ENCODE data around the gene GNL1.
"Not testable (repeated sequence)": the region's sequence is repeated elsewhere in the genome, so short reads cannot be mapped to it uniquely, and the experiment has no call there.

GNL1 gene

DNA sequence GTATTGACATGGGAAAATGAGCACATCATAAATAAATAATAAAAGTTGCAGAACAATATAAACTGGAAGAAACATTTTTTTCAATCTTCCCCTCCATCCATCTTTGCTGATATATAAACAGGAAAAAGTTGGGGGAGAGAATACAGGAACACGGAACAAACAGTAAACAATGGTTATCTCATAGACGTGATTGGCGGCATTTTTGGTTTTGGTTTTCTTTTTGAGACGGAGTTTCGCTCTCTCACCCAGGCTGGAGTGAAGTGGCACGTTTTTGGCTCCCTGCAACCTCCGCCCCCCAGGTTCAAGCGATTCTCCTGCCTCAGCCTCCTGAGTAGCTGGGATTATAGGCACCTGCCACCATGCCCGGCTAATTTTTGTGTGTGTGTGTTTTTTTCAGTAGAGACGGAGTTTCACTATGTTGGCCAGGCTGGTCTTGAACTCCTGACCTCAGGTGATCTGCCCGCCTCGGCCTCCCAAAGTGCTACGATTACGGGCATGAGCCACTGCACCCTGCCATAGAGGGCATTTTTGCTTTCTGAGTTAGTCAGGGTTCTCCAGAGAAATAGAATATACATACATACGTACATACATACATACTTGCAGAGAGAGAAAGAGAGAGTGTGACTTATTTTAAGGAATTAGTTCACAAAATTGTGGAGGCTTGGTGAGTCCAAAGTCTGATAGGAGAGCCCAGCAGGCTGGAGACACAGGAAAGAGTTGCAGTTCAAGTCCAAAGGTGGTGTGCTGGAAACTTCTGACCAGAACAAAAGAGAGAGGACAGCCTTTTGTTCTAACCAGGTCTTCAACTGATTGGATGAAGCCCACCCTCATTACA, 22.6 kb downstream of the GNL1 start:
- ATAC-seq (replicated peaks) (no peak), DNase-seq (no peak)
- Mint-ChIP-seq H3K4me3 (no peak overlapping the region), H3K9me3 (no peaks in the 10 kb centered on the region), H3K27me3 (no peaks in the 10 kb centered on the region), H3K4me1 (peaks cover 26 to 39% of the 10 kb centered on the region in 2 donors), H3K27ac (no peak overlapping the region), H3K36me3 (peaks cover 0 to 4% of the 10 kb centered on the region in 2 donors)

DNA sequence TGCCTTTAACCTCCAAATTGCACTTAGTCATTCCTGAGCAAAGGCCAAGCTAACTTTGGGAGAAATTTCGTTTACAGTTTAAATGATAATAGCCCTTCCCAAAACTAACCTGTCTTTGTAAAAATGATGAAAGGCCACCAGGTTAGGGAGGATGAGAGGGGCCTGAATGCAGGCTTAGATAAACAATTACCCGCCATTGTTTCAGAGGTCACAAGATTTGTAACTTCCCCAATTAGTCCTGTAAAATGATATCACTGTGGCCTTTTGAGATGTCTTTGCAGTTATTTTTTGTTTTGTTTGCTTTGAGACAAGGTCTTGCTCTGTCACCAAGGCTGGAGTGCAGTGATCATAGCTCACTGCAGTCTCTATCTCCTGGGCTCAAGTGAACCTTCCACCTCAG, 26.3 kb downstream of the GNL1 start:
- Mint-ChIP-seq H3K4me3 (no peak overlapping the region), H3K27me3 (no peaks in the 10 kb centered on the region)
- peak in 1 of 2 donors; percentile 4 for ATAC-seq (replicated peaks)

GRCh38 chr6:30529349-30529875, 26.9 kb downstream of the GNL1 start:
- H3K9me3 Mint-ChIP-seq, H3K27me3 Mint-ChIP-seq, H3K36me3 Mint-ChIP-seq: not testable (repeated sequence)
- H3K4me3 Mint-ChIP-seq = peak overlapping the region; percentile 5 to 14
- ATAC-seq (replicated peaks) (peak; percentile 56 to 57), DNase-seq (peak; percentile 52)
- peaks cover 41 to 73% of the 10 kb centered on the region in 2 donors for H3K4me1 Mint-ChIP-seq
- peak overlapping the region; percentile 81 for H3K27ac Mint-ChIP-seq

More for the DNA sequence above, 26.3 kb downstream of the GNL1 start:
- peaks cover 1% of the 10 kb centered on the region in 2 donors for H3K9me3 Mint-ChIP-seq
- H3K27ac Mint-ChIP-seq = peak overlapping the region; percentile 62
- peaks cover 35 to 67% of the 10 kb centered on the region in 2 donors for H3K4me1 Mint-ChIP-seq
- peaks cover 4 to 5% of the 10 kb centered on the region in 2 donors for H3K36me3 Mint-ChIP-seq
- no peak for DNase-seq

DNA sequence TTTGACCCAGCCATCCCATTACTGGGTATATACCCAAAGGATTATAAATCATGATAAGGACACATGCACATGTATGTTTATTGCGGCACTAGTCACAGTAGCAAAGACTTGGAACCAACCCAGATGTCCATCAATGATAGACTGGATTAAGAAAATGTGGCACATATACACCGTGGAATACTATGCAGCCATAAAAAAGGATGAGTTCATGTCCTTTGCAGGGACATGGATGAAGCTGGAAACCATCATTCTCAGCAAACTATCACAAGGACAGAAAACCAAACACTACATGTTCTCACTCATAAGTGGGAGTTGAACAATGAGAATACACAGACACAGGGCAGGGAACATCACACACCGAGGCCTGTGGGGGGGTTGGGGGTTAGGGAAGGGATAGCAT, 29.8 kb downstream of the GNL1 start:
- DNase-seq; ATAC-seq (replicated peaks); H3K9me3 Mint-ChIP-seq; H3K27me3 Mint-ChIP-seq: not testable (repeated sequence)
- peaks cover 60 to 87% of the 10 kb centered on the region in 2 donors for H3K4me1 Mint-ChIP-seq
- peaks cover 6 to 12% of the 10 kb centered on the region in 2 donors for H3K36me3 Mint-ChIP-seq
- H3K27ac Mint-ChIP-seq = peak overlapping the region; percentile 70
- peak overlapping the region in 1 of 2 donors; percentile 18 for H3K4me3 Mint-ChIP-seq

- Mint-ChIP-seq H3K36me3 (peaks cover 10 to 18% of the 10 kb centered on the region in 2 donors), H3K4me3 (peak overlapping the region; percentile 3 to 6), H3K27ac (peak overlapping the region; percentile 77), H3K4me1 (peaks cover 53 to 83% of the 10 kb centered on the region in 2 donors)
- not testable (repeated sequence) for H3K9me3 Mint-ChIP-seq; DNase-seq; ATAC-seq (replicated peaks); H3K27me3 Mint-ChIP-seq
These were observed 34.3 kb downstream of the GNL1 start for GRCh38 chr6:30521952-30522351.

- H3K36me3 Mint-ChIP-seq = peaks cover 10 to 18% of the 10 kb centered on the region in 2 donors
- H3K27me3 Mint-ChIP-seq; ATAC-seq (replicated peaks); H3K9me3 Mint-ChIP-seq; DNase-seq; H3K4me3 Mint-ChIP-seq: not testable (repeated sequence)
- peaks cover 54 to 85% of the 10 kb centered on the region in 2 donors for H3K4me1 Mint-ChIP-seq
- H3K27ac Mint-ChIP-seq = peak overlapping the region; percentile 37
These were observed 35.2 kb downstream of the GNL1 start for GRCh38 chr6:30521082-30521481.

DNA sequence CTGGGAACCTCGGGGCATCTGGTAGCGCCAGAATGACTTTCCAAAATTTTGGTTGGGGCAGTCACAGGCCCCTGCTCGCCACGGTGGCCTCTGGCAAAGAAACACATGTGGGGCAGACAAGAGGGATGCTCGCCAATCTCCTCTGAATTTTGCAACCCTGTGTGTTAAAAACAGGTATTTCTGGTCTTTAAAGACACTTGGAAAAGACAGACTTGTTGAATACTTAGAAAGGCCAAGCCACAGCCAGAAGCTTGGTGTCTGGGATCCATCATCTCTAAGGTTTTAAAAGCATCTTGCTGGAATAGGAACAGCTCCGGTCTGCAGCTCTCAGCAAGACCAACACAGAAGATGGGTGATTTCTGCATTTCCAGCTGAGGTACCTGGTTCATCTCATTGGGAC, 35.8 kb downstream of the GNL1 start:
- peak overlapping the region; percentile 14 for H3K27ac Mint-ChIP-seq
- DNase-seq (no peak), ATAC-seq (replicated peaks) (no peak)
- no peaks in the 10 kb centered on the region for H3K27me3 Mint-ChIP-seq
- H3K36me3 Mint-ChIP-seq = peaks cover 10 to 18% of the 10 kb centered on the region in 2 donors
- H3K4me1 Mint-ChIP-seq = peaks cover 53 to 84% of the 10 kb centered on the region in 2 donors
- no peak overlapping the region for H3K4me3 Mint-ChIP-seq
- peaks cover 5 to 6% of the 10 kb centered on the region in 2 donors for H3K9me3 Mint-ChIP-seq

GRCh38 chr6:30518505-30519145, 37.7 kb downstream of the GNL1 start:
- H3K36me3 Mint-ChIP-seq = peaks cover 6 to 10% of the 10 kb centered on the region in 2 donors
- peak overlapping the region; percentile 9 for H3K27ac Mint-ChIP-seq
- H3K4me3 Mint-ChIP-seq; ATAC-seq (replicated peaks); H3K9me3 Mint-ChIP-seq; H3K27me3 Mint-ChIP-seq; DNase-seq: not testable (repeated sequence)
- peaks cover 49 to 81% of the 10 kb centered on the region in 2 donors for H3K4me1 Mint-ChIP-seq

- Mint-ChIP-seq H3K4me3 (peak overlapping the region in 1 of 2 donors; percentile 30), H3K4me1 (peaks cover 42 to 75% of the 10 kb centered on the region in 2 donors), H3K36me3 (peaks cover 6 to 10% of the 10 kb centered on the region in 2 donors), H3K27ac (peak overlapping the region; percentile 9)
- DNase-seq; H3K9me3 Mint-ChIP-seq; ATAC-seq (replicated peaks); H3K27me3 Mint-ChIP-seq: not testable (repeated sequence)
These were observed 38.4 kb downstream of the GNL1 start for GRCh38 chr6:30517767-30518504.

GRCh38 chr6:30516754-30517076, 39.6 kb downstream of the GNL1 start:
- peaks cover 36 to 75% of the 10 kb centered on the region in 2 donors for H3K4me1 Mint-ChIP-seq
- peak overlapping the region; percentile 85 to 86 for H3K4me3 Mint-ChIP-seq
- not testable (repeated sequence) for H3K36me3 Mint-ChIP-seq; ATAC-seq (replicated peaks); H3K9me3 Mint-ChIP-seq; DNase-seq; H3K27me3 Mint-ChIP-seq
- peak overlapping the region; percentile 95 for H3K27ac Mint-ChIP-seq

DNA sequence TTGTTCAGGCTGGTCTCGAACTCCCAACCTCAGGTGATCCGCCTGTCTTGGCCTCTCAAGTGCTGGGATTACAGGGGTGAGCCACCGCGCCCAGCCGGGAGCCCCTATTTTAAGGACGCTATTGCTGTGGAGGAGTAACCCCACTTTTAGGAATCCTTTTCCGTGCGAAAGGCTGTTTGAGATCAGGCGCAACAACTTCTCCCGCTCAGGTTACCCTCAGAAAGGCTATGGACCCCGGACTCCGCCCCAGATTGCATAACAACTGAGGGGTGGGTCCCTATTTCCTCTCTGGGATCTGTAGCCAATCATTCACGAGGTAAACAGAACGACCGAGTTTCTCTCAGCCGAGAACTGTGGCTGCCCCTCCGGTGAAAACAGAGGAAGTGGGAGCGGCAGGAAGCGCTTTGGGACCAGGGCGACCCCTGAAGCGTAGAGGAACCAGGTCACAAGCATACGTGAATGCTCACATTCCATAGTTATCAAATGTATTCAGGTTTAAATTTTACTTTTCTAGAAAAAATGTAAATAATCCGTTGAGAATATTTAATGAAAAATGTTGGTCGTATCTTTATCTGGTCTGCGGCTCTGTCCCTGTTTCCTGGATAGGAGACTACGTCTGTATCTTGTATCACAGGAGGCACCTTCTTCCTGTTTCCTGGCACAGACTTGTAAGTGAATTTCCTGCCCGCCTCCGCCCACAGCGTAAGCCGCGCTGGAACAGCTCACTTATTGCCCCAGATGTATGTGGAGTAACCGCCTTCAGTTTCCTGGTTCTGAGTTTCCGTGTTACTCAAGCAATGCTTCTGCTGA, 40.1 kb downstream of the GNL1 start:
- Mint-ChIP-seq H3K4me3 (peak overlapping the region; percentile 85 to 86), H3K9me3 (peaks cover 0 to 3% of the 10 kb centered on the region in 2 donors), H3K27ac (peak overlapping the region; percentile 95), H3K4me1 (peaks cover 35 to 75% of the 10 kb centered on the region in 2 donors), H3K27me3 (no peaks in the 10 kb centered on the region), H3K36me3 (peaks cover 6% of the 10 kb centered on the region in 2 donors)
- ATAC-seq (replicated peaks) = peak; percentile 92
- DNase-seq = peak; percentile 91

GRCh38 chr6:30515106-30515505, 41.2 kb downstream of the GNL1 start:
- peaks cover 0 to 3% of the 10 kb centered on the region in 2 donors for H3K9me3 Mint-ChIP-seq
- H3K4me1 Mint-ChIP-seq = peaks cover 35 to 72% of the 10 kb centered on the region in 2 donors
- DNase-seq (no peak), ATAC-seq (replicated peaks) (no peak)
- peak overlapping the region; percentile 93 for H3K27ac Mint-ChIP-seq
- peak overlapping the region; percentile 85 to 86 for H3K4me3 Mint-ChIP-seq
- H3K27me3 Mint-ChIP-seq = no peaks in the 10 kb centered on the region
- peaks cover 6% of the 10 kb centered on the region in 2 donors for H3K36me3 Mint-ChIP-seq

GRCh38 chr6:30513451-30513850, 42.8 kb downstream of the GNL1 start:
- peaks cover 3% of the 10 kb centered on the region in 2 donors for H3K36me3 Mint-ChIP-seq
- H3K4me1 Mint-ChIP-seq = peaks cover 41 to 67% of the 10 kb centered on the region in 2 donors
- peak overlapping the region; percentile 37 for H3K27ac Mint-ChIP-seq
- no peak overlapping the region for H3K4me3 Mint-ChIP-seq
- H3K27me3 Mint-ChIP-seq = no peaks in the 10 kb centered on the region
- H3K9me3 Mint-ChIP-seq = peaks cover 0 to 3% of the 10 kb centered on the region in 2 donors
- no peak for DNase-seq
- ATAC-seq (replicated peaks) = no peak
